Adrenal gland (tissue), 12 donors: Measurements from ENCODE around the gene NUDT15. TPM values are rescaled to one million over a fixed set of nuclear protein-coding genes. Genes with fewer than 3 reads are reported as not detected.
A peak's percentile ranks its signal among the peaks of the same experiment; 100 is the strongest.

Experiments used
- DNase-seq, 7 donors: peaks; one replicate each; pipeline ENCODE4 v3.0.0-alpha.2; 2019 to 2020
- H3K27ac ChIP-seq, 5 donors: fragments of 200-600 bp; sonication (generic) in 4 of 5; 1 replicate in 3 of 5; 2 replicates in 2 of 5; pipeline versions ENCODE4 v1.5.1 to v1.8.0; 2016 to 2020; ENCODE audit warnings: mild to moderate bottlenecking in 1 of 5
- H3K27me3 ChIP-seq: fragments of 200-600 bp; 2 replicates; pipeline ENCODE4 v1.8.0; 2021
- H3K36me3 ChIP-seq, 2 donors: fragments of 200-600 bp; replicated peaks in 1 of 2; 1 replicate in 1 of 2; 2 replicates in 1 of 2; pipeline versions ENCODE4 v1.5.1 to v1.8.0; 2018 to 2022
- H3K4me1 ChIP-seq, 2 donors: fragments of 200-600 bp; replicated peaks in 1 of 2; 1 replicate in 1 of 2; 2 replicates in 1 of 2; pipeline versions ENCODE4 v1.5.1 to v1.8.0; 2018 to 2021
- H3K4me3 ChIP-seq, 4 donors: fragments of 200-600 bp; sonication (generic) in 3 of 4; one replicate each; pipeline ENCODE4 v1.5.1; 2016 to 2018
- H3K9me3 ChIP-seq, 3 donors: fragments of 200-600 bp; sonication (generic) in 1 of 3; replicated peaks in 1 of 3; 1 replicate in 2 of 3; 2 replicates in 1 of 3; pipeline versions ENCODE4 v1.5.1 to v1.8.0; 2016 to 2021
- CTCF ChIP-seq, 6 experiments: fragments of 450-650 bp in 4 of 6; fragments of 200-600 bp in 2 of 6; sonication (generic) in 1 of 6; IDR thresholded peaks; 1 replicate in 5 of 6; 2 replicates in 1 of 6; pipeline versions ENCODE4 v1.5.1 to v1.8.0; 2016 to 2021; ENCODE audit warnings: antibody characterized with exemption in 6 of 6, mild to moderate bottlenecking in 2 of 6, moderate library complexity in 1 of 6
- POLR2A ChIP-seq, 2 donors: fragments of 450-650 bp; IDR thresholded peaks; one replicate each; pipeline ENCODE4 v1.6.1; 2017; ENCODE audit warnings: antibody characterized with exemption in 2 of 2, mild to moderate bottlenecking in 2 of 2, moderate library complexity in 1 of 2
- whole genome bisulfite sequencing, 4 donors: extraction: QIAGEN DNeasy Blood & Tissue Kit in 2 of 4; methylation state at CpG; one replicate each; pipeline versions ENCODE4 v1.1.5 to v1.1.7; 2013 to 2017; 5-methylcytosine and 5-hydroxymethylcytosine counted together
- intact Hi-C, 2 donors: fragments of 100-400 bp; cut with DNase I; formaldehyde crosslinking; loops; one replicate each; pipeline versions ENCODE4 v1.14.1 to v1.15.0; 2022 to 2023
- polyA plus RNA-seq, 3 donors: library from polyadenylated mRNA; stranded (reverse); fragments of 200-250 nt in 2 of 3; fragments of 350-450 nt in 1 of 3; fragmentation: Illumina TruSeq in 1 of 3; extraction: RNeasy Lipid Tissue Mini Kit (QIAGEN cat#74804) in 1 of 3; gene quantifications; one replicate each; pipeline ENCODE4 v1.2.3, GENCODE V29; 2013 to 2014
- total RNA-seq, 9 donors: library from RNA; depleted of rRNA in 4 of 9; stranded (reverse); fragments of >200 nt in 4 of 9; fragments of 120-200 nt in 1 of 9; fragmentation: NEBNext Ultra II Directional in 1 of 9; extraction: Animal tissue kit (Norgen Biotek cat#: 25700) in 1 of 9; gene quantifications; one replicate each; pipeline versions ENCODE4 v1.1.0 to v1.2.4, GENCODE V29; 2013 to 2023
- donor health status: healthy with polysubstance abuse.
- donor health status: Bipolar disorder and iron deficiency.
- donor health status: DM: yes; HTN: yes; CAD: no.
- donor health status: DM: no; HTN: no; CAD: no.
- donor health status: DM: no; HTN: no; CAD: no.
- donor health status: DM: yes; HTN: yes; CAD: no.

NUDT15 gene
- total and polyA plus RNA-seq, 12 donors = 4.0 to 20.1 (median 12.0) TPM

- H3K4me3 ChIP-seq = no peak overlapping the region
- no peaks in the 10 kb centered on the region for H3K4me1 ChIP-seq
- 0 to 100% (median 98%) methylated on average over 1 of the region's 1 CpG for WGBS, 4 donors
- no peaks in the 10 kb centered on the region for H3K9me3 ChIP-seq
- H3K27ac ChIP-seq = no peak overlapping the region
- H3K27me3 ChIP-seq = no peaks in the 10 kb centered on the region
- no peak for TF ChIP-seq CTCF (IDR thresholded peaks at IDR 0.05)
- TF ChIP-seq POLR2A (IDR thresholded peaks at IDR 0.05) = no peak
- intact Hi-C loops = no loop called here
- H3K36me3 ChIP-seq = no peaks in the 10 kb centered on the region
- no peak for DNase-seq
These were observed 17.7 kb upstream of the NUDT15 start for GRCh38 chr13:48019796-48020195.

DNA sequence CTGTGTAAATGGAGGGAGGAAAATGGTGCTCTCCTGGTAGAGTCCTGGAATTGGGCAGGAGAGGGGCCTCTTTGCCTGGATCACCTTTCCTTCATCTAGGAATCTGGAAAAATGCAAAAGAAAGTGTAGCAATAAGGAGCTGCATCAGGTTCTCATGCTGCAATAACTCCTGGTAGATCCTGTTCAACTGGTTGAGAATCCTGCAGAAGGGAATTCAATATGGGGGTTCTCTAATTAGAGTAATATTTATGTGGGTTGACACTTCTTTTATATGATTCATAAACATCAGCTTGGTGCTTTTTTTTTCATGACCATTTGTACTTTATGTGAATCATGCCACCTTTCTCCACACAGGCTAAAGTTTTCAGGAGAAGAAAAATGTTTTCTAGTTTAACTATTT lies 9.5 kb upstream of the NUDT15 start:
- intact Hi-C loops = no loop called here
- Histone ChIP-seq H3K9me3 (no peaks in the 10 kb centered on the region), H3K27me3 (no peaks in the 10 kb centered on the region), H3K36me3 (no peaks in the 10 kb centered on the region), H3K4me3 (no peak overlapping the region), H3K4me1 (no peaks in the 10 kb centered on the region), H3K27ac (no peak overlapping the region)
- DNase-seq = no peak
- TF ChIP-seq POLR2A (IDR thresholded peaks at IDR 0.05) = no peak
- TF ChIP-seq CTCF (IDR thresholded peaks at IDR 0.05) = no peak

DNA sequence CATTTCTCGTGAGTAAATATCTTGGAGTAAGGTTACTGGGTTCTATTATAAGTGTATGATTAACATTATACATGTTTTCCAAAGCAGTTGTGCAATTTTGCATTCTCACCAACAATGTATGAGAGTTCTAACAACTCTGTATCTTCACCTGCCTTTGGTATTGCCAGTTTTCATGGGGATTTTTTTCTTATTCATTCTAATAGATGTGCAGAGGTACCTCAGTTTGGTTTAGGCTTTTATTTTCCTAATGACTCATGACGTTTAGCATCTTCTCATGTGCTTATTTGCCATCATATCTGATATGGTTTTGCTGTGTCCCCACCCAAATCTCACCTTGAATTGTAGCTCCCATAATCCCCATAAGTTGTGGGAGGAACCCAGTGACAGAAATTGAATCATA lies 7.7 kb upstream of the NUDT15 start:
- intact Hi-C loops = loop anchor here in 1 of 2 donors (10.0 kb wide), 1 partner anchor 65 kb away; the partner anchor contains the start of gene MED4
- H3K4me3 ChIP-seq = no peak overlapping the region
- DNase-seq = no peak
- H3K9me3 ChIP-seq = no peaks in the 10 kb centered on the region
- no peaks in the 10 kb centered on the region for H3K36me3 ChIP-seq
- TF ChIP-seq CTCF (IDR thresholded peaks at IDR 0.05) = no peak
- TF ChIP-seq POLR2A (IDR thresholded peaks at IDR 0.05) = no peak
- 71 to 96% (median 88%) methylated on average over 2 of the region's 2 CpGs for WGBS, 4 donors
- H3K27ac ChIP-seq = no peak overlapping the region
- H3K27me3 ChIP-seq = no peaks in the 10 kb centered on the region
- H3K4me1 ChIP-seq = no peaks in the 10 kb centered on the region

DNA sequence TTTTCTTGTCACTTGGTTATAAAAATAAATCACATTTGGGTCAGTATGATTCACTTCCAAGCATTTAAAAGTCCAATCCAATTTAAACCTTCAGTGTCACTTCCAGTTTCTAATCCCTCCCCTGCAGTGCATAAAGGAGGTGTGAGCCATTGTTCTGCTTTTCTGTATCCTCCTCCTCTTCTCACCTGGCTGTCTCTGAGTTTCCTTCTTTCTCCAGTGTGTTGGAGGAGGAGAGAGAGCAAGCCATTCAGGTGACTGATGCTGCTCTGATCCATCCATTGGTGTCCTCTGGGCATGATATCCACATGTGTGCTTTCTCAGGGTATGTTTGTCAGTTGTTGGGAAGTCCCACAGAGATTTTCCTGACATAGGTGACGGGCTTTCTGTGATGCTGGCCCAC lies 1.2 kb downstream of the NUDT15 start:
- 89 to 100% (median 96%) methylated on average over 1 of the region's 1 CpG for WGBS, 4 donors
- Histone ChIP-seq H3K27ac (peak overlapping the region in 2 of 5 donors; percentile 98), H3K27me3 (no peaks in the 10 kb centered on the region), H3K4me1 (peaks cover 9 to 14% of the 10 kb centered on the region in 2 donors), H3K9me3 (no peaks in the 10 kb centered on the region), H3K4me3 (no peak overlapping the region), H3K36me3 (no peaks in the 10 kb centered on the region)
- no peak for DNase-seq
- TF ChIP-seq POLR2A (IDR thresholded peaks at IDR 0.05) (no peak), CTCF (IDR thresholded peaks at IDR 0.05) (no peak)
- intact Hi-C loops = loop anchor here in 1 of 2 donors (10.0 kb wide), 1 partner anchor 56 kb away; the partner anchor contains the start of gene MED4
